Neural crest cell (in vitro differentiated cells): ENCODE data around the gene WDR70. TPM values are rescaled to one million over a fixed set of nuclear protein-coding genes. Genes with fewer than 3 reads are reported as not detected.
A peak's percentile ranks its signal among the peaks of the same experiment; 100 is the strongest.

ENCODE experiments used
- DNase-seq: peaks from one replicate; pipeline ENCODE4 v3.0.0; 2021; ENCODE audit warnings: low read depth, mixed read lengths, low spot score
- H3K27ac Mint-ChIP-seq: one replicate; pipeline ENCODE4 v1.8.0; 2021; ENCODE audit warnings: mild to moderate bottlenecking, mixed read lengths; ENCODE audit not compliant: unreplicated experiment
- H3K27me3 Mint-ChIP-seq: 2 replicates; pipeline ENCODE4 v1.8.0; 2021; ENCODE audit warnings: low read depth, mild to moderate bottlenecking, mixed read lengths
- H3K36me3 Mint-ChIP-seq: 2 replicates; pipeline ENCODE4 v1.8.0; 2021; ENCODE audit warnings: low read depth, mild to moderate bottlenecking, mixed read lengths
- H3K4me1 Mint-ChIP-seq: 2 replicates; pipeline ENCODE4 v1.8.0; 2021; ENCODE audit warnings: mixed read lengths
- H3K4me3 Mint-ChIP-seq: one replicate; pipeline ENCODE4 v1.8.0; 2021; ENCODE audit warnings: mild to moderate bottlenecking, mixed read lengths
- H3K9me3 Mint-ChIP-seq: 2 replicates; pipeline ENCODE4 v1.8.0; 2021; ENCODE audit warnings: mixed read lengths
- total RNA-seq: library from RNA; stranded (reverse); gene quantifications from 2 replicates; pipeline ENCODE4 v1.2.1, GENCODE V29; 2021
- TF ChIP-seq, protein P1 (sequence below): fragments of 200-600 bp; sonication (generic); conservative IDR thresholded peaks from 2 replicates; pipeline ENCODE4 v1.5.0; 2021; ENCODE audit warnings: antibody characterized with exemption, mild to moderate bottlenecking

The WDR70 gene
- total RNA-seq, 1 donor from 2014 or later = 46.5 TPM

DNA sequence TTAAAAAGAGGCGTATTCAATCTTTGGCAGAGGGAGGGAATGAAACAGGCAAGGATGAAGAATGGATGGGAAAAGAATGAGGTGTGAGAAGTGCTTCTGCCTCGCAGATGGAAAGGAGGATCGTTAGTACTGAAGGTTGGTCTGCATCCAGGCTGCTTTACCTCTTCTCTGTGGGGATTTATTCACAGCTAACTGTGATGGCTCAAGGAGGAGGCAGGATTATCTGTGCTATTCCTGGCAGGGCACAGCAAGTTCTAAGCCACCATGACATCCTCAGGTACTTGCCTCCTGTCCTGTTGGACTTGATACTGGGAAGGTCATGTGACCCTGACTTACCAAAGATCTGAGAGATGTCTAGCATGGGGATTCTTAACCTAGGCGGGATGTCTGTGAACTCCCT is 376.5 kb downstream of the WDR70 start:
- Mint-ChIP-seq H3K27me3 (no peaks in the 10 kb centered on the region), H3K9me3 (peaks cover 3% of the 10 kb centered on the region), H3K27ac (no peak overlapping the region), H3K36me3 (peaks cover 10% of the 10 kb centered on the region), H3K4me1 (no peaks in the 10 kb centered on the region), H3K4me3 (no peak overlapping the region)
- DNase-seq = no peak
- TF ChIP-seq, protein P1, sequence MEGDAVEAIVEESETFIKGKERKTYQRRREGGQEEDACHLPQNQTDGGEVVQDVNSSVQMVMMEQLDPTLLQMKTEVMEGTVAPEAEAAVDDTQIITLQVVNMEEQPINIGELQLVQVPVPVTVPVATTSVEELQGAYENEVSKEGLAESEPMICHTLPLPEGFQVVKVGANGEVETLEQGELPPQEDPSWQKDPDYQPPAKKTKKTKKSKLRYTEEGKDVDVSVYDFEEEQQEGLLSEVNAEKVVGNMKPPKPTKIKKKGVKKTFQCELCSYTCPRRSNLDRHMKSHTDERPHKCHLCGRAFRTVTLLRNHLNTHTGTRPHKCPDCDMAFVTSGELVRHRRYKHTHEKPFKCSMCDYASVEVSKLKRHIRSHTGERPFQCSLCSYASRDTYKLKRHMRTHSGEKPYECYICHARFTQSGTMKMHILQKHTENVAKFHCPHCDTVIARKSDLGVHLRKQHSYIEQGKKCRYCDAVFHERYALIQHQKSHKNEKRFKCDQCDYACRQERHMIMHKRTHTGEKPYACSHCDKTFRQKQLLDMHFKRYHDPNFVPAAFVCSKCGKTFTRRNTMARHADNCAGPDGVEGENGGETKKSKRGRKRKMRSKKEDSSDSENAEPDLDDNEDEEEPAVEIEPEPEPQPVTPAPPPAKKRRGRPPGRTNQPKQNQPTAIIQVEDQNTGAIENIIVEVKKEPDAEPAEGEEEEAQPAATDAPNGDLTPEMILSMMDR = no peak

DNA sequence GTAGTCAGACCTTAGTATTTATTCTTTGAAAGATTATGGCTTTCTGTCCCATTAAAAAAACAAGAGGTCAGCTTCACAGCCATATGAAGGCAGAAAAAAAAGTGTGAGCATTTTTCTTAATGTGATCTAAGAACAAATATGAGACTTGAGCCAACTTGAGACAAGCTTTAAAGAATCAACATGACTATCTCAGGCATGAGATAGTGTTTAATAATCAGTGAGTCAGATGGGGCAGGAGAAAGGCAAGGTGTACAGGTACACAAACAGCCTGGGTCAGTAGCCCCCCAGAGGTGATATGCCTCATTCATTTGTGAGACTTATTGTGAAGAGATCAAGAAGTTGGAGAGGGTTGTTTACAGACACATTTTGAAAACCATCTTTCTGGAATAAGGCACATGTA is 377.1 kb downstream of the WDR70 start:
- TF ChIP-seq, protein P1 = no peak
- Mint-ChIP-seq H3K4me1 (no peaks in the 10 kb centered on the region), H3K36me3 (peaks cover 10% of the 10 kb centered on the region), H3K9me3 (peaks cover 3% of the 10 kb centered on the region), H3K27ac (peak overlapping the region; percentile 73), H3K4me3 (no peak overlapping the region), H3K27me3 (no peaks in the 10 kb centered on the region)
- DNase-seq = no peak

DNA sequence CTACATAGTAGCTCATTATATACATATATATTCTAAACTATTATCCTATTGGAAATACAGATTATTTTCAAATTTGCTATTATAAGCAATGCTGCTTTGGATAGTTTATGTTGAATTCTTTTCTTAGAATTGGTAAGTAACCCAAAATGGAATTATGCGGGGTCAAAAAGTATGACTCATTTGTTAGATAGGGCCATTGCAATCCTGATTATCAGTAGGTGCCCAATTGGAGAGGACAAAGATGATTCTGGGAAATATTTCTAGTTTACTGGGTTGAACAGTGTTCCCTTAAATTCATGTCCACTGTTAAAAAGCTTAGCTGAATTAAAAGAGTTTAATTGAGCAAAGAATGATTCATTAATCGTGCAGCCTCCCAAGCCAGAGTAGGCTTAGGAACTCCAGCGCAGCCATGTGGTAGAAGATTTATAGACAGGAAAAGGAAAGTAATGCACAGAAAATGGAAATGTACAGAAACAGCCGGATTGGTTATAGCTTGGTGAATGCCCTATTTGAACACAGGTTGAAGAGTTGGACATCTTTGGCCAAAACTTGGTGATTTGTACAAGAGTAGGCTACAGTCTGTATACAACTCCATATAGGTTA is 379.0 kb downstream of the WDR70 start:
- H3K27ac Mint-ChIP-seq = no peak overlapping the region
- no peaks in the 10 kb centered on the region for H3K27me3 Mint-ChIP-seq
- peaks cover 3% of the 10 kb centered on the region for H3K9me3 Mint-ChIP-seq
- H3K4me1 Mint-ChIP-seq = no peaks in the 10 kb centered on the region
- DNase-seq = no peak
- H3K36me3 Mint-ChIP-seq = peaks cover 10% of the 10 kb centered on the region
- TF ChIP-seq, protein P1 = no peak
- H3K4me3 Mint-ChIP-seq = no peak overlapping the region

DNA sequence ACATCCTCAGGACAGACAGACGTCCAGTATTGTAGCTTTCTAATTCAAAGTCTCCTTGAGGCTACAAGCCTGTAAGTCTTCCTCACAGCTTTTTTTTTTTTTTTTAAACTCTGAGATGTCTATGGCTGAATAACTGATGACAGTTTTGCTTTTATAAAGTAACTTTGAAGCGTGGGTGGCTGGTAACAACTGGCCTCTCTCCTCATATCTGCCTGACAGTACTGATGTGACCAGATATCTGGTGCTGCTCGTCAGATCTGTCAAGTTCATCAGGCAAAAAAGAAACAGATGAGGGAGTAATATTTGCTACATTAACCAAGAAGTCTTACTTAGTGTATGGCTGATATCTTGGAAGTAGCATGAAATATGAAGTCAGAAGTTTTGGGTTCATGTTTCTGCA is 388.1 kb downstream of the WDR70 start:
- Mint-ChIP-seq H3K9me3 (no peaks in the 10 kb centered on the region), H3K4me1 (peaks cover 8% of the 10 kb centered on the region), H3K27me3 (no peaks in the 10 kb centered on the region), H3K4me3 (no peak overlapping the region), H3K27ac (no peak overlapping the region), H3K36me3 (no peaks in the 10 kb centered on the region)
- no peak for DNase-seq
- TF ChIP-seq, protein P1 = no peak

DNA sequence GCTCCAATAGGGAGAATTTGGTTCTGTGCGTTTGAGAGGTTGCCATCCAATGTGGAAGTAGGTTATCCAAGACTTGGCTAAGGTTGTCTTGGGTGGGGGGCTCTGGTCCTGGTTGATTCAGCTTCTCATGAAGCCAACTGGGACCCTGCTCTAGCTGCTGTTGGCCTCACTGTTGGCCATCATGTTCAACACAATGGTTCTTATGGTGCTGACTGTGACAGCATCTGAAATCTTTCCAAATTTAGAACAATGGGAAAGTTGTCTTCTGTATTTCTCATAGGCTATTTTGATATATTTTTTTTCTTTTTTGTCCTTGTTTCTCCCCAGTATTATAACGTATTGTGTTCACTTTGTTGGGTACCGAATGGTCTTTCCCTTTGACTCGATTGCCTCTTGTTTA is 388.8 kb downstream of the WDR70 start:
- Mint-ChIP-seq H3K4me1 (peaks cover 8% of the 10 kb centered on the region), H3K27me3 (no peaks in the 10 kb centered on the region)
- TF ChIP-seq, protein P1 = no peak

DNA sequence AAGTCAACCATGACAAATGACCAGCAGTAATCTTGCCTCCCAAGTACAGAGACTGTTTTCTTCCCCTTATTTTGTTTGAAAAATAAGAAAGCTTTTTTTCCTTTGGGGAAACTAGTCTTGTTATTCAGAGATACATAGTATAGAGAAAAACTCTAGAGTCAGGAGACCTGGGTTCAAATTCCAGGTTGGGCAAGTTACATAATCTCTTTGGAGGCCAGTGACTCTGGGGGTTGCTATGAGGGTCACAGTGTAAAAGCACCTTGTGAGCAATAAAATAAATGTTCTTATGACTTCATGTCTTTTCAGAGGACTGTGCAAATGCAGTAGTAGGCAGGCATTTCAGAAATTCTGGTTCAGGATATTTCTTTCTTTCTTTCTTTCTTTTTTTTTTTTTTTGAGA is 389.3 kb downstream of the WDR70 start:
- Mint-ChIP-seq H3K27me3 (no peaks in the 10 kb centered on the region), H3K4me1 (peaks cover 8% of the 10 kb centered on the region), H3K4me3 (no peak overlapping the region), H3K9me3 (no peaks in the 10 kb centered on the region), H3K36me3 (no peaks in the 10 kb centered on the region), H3K27ac (no peak overlapping the region)
- TF ChIP-seq, protein P1 = no peak
- DNase-seq = no peak

More for the DNA sequence above, 388.8 kb downstream of the WDR70 start:
- no peak for DNase-seq
- Mint-ChIP-seq H3K4me3 (no peak overlapping the region), H3K27ac (no peak overlapping the region), H3K36me3 (no peaks in the 10 kb centered on the region), H3K9me3 (no peaks in the 10 kb centered on the region)
